GM18502 (cell line): Measurements from ENCODE around the gene LEAP2.
A peak's percentile ranks its signal among the peaks of the same experiment; 100 is the strongest.
"Not testable (repeated sequence)": the region's sequence is repeated elsewhere in the genome, so short reads cannot be mapped to it uniquely, and the experiment has no call there.

Source experiments
- ATAC-seq: cut with Tn5 transposase; IDR thresholded peaks from one replicate; pipeline ENCODE4 v1.9.1; 2021; ENCODE audit warnings: mild to moderate bottlenecking; ENCODE audit not compliant: unreplicated experiment, poor library complexity

Gene LEAP2

DNA sequence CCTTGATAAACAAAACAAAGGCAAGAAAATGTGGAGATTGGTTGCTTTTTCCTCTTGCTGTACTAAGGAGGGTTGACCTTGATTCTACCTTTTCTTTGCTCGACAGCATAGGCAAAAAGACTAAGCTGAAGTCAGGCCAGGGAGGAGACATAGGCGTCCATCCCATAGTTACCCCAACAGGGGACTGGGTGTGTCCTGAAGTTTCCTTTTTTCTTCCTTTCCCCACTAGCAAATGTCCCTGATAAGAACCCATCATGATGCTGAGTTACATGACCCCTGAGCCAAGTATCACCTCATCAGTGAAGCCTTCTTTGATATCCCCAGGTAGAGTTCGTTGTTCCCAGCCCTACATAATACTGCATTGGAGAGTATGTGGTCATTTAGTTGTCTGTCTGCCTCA, 33.2 kb upstream of the LEAP2 start:
- ATAC-seq = no peak

DNA sequence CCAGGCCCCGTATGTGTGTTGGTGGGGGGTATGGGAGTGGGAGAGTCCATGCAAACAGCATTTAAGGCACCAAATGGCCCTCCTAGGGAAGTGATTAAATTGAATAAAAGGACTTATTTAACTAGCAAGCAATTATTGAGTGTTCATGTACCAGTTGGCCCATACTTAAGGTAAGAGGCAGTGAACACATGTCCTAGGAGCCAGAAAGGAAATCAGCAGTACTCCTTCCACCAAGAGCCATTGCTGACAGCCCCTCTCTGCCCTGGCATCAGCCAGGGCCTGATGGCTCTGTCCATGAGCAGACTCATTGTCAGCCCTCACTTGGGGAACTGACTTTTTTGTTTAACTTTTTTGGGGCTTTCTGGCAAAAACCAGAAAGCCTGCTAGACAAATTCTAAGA, 32.6 kb upstream of the LEAP2 start:
- no peak for ATAC-seq

DNA sequence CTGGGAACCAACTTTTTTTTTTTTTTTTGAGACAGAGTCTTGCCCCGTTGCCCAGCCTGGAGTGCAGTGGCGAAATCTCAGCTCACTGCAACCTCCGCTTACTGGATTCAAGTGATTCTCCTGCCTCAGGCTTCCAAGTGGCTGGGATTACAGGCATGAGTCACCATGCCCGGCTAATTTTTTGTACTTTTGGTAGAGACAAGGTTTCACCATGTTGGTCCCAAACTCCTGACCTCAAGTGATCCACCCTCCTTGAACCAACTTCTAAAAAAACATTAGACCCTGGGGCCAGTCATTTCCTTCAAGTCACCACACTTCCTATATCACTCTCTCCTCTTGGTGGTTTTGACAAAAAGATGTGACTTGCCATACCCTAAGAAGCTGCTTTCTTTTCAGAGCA, 32.2 kb upstream of the LEAP2 start:
- ATAC-seq = no peak

DNA sequence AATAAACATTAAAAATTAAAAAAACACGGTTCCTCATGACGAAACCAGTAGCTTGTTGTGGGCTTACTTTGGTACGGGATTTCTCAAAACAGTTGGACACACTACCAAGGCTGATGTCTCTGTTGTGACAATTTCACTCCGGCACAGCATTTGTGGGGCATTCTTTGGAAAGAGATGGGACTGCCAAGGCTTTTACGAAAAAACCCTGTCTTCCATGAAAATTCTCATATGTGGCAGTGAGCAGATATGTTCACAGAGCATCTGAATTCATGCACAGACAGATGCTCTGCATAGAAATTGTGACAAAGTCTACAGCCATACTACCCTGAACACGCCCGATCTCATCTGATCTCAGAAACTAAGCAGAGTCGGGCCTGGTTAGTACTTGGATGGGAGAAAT, 25.2 kb upstream of the LEAP2 start:
- no peak for ATAC-seq

GRCh38 chr5:132849347-132849746, 24.1 kb upstream of the LEAP2 start:
- ATAC-seq = no peak

DNA sequence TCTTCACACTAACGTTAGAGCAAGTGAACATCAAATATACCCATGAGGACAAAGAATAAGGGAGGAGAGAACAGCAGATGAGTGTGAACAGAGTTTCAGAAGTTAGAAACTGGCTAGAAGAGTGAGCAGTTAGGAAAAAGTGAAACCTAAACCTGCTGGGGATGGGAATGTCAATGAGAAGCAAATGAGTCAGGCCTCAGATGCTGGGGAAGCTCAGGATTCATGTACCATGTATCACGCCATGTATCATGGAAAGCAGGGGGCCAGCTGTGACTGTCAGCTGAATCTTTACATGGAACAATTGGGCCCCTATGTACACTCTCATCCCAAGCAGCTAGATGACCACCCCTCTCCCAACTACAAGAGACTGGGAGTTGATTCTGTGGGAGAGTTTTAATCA, 23.4 kb upstream of the LEAP2 start:
- ATAC-seq = no peak

DNA sequence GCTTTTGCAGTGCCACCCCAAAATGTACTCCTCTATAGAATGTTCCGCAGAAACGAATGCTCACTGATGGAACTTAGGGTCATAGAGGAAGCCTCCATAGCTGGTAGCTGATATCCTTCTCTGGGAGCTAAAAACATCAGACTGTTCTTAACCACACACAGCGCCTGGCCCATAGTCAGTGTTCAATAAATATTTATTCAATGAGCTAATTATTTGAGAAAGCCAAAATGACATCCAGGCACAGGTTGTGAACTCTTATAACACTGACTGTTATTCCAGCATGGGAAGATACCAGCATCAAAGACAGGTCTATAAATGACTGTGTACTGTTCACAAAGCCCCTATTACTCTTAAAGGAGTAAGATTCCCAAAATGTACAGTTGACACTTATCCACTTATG, 20.1 kb upstream of the LEAP2 start:
- no peak for ATAC-seq

DNA sequence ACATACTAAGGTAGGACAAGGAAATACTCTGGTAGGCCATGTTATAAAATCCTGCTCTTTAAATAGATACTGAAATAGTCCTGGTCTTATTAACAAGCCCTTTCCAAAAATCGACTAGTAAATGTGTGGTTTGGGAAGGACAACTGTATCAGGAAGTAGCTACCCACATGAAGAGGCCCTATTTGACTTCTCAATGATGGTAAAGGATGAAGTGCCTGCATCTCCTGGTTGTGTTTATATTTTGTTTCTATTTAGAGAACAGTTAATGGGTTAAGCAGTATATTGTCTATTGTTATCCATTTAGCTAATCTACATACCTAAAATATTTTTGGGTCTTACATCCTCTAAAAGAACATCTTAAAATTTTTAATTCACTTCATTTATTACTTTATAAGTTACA, 19.7 kb upstream of the LEAP2 start:
- no peak for ATAC-seq

GRCh38 chr5:132854301-132854700, 19.2 kb upstream of the LEAP2 start:
- ATAC-seq = no peak

- not testable (repeated sequence) for ATAC-seq
Measured at GRCh38 chr5:132854992-132855391, 18.5 kb upstream of the LEAP2 start.

DNA sequence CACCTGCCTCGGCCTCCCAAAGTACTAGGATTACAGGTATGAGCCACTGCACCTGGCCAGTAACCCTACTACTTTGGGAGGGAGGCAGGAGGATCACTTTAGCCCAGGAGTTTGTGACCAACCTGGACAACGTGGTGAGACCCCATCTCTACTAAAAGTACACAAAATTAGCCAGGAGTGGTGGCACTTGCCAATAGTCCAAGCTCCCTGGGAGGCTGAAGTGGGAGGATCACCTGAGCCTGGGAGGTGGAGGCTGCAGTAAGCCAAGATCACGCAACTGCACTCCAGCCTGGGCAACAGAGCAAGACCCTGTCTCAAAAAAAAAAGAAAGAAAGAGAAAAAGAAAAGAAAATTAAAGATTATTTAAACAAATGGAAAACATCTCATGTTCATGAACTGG, 17.5 kb upstream of the LEAP2 start:
- ATAC-seq = no peak

GRCh38 chr5:132859889-132860437, 13.5 kb upstream of the LEAP2 start:
- ATAC-seq = no peak

DNA sequence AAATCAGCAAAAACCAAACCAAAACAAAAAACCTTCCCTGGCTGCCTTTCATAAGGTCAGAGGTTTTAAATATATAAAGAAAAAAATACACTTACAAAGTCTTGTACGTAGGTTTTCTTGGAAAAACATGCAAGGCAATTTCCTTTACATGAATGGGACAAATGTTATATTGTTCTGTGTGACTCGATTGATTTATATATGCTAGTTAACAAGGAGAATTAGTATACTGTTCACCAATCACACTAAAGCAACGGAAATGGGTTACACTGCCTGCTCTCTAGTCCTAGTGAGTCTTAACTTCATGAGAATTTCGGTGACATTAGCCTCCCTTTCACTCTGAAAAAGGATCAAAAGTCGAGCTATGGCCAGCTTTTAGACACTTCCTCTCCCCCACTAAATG, 12.7 kb upstream of the LEAP2 start:
- ATAC-seq = no peak

DNA sequence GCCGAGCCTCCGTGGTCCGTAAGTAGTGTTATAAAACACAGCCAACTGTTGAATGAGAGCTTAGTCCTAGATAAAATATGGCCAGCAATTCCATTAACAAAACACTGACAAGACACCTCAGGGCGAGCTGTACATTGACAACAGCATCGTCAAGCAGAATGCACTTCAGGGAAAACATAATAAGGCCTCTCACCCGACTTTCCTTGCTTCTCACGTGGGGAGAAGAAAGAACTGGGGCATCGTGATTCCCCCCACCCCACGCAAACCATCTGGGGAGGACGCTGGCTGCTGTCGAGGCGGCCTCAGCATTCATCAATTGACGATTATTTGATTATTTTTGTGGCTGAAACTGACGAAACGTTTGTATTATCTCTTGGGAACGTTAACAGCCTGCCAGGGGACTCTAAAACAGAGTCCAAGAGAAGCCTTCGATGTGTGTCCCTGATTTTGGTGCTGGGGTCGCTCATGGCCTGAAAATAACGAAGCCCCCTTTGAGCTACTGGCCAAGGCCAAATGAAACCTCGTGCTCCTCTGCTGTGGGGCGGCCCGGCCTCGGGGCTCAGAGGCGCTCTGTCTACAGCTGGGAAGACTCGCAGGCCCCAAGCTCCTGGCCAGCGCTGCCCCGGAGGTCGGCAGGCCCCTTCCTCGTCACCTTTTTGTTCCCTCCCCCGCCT, 7.7 kb upstream of the LEAP2 start:
- ATAC-seq = peak; percentile 29

DNA sequence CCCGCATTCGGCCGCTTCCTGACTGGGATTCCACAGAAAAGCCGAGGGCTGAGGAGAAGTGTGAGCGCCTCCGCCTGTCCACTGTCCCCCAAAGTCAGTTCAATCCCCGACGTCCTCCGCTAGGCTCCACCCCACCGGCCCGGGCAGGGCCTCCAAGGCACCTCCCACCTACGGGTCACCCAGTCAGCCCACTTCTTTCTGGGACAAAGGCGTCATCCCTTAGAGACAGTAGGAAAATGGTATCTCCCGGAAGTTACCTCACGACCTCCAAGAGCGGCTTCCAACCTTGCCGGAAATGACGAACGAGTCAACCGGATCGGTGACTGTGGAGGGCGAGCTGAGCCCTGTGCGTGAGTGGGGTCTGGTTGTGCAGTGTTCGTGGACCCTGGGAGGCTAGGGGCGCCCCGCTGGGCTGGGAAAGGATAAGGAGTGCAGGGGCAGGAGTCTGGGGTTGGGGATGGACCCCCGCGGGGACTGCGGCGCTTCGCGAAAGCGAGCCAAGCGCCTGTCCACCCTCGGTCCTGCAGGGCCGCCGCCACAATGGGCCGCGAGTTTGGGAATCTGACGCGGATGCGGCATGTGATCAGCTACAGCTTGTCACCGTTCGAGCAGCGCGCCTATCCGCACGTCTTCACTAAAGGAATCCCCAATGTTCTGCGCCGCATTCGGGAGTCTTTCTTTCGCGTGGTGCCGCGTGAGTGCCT, 7.0 kb upstream of the LEAP2 start, which contains the start of the genes GDF9 and UQCRQ:
TSS of gene GDF9 (minus strand) at position 128 of the 704 bp plus-strand sequence. CDS start 1,936 bp downstream, outside the sequence.
TSS of gene UQCRQ (plus strand) at position 301 of the 704 bp plus-strand sequence. CDS start at position 541, 240 bp downstream.
- peak; percentile 97 for ATAC-seq

- ATAC-seq = no peak
Measured at GRCh38 chr5:132867046-132867451, 6.4 kb upstream of the LEAP2 start.

GRCh38 chr5:132868754-132869153, 4.7 kb upstream of the LEAP2 start:
- ATAC-seq = no peak

DNA sequence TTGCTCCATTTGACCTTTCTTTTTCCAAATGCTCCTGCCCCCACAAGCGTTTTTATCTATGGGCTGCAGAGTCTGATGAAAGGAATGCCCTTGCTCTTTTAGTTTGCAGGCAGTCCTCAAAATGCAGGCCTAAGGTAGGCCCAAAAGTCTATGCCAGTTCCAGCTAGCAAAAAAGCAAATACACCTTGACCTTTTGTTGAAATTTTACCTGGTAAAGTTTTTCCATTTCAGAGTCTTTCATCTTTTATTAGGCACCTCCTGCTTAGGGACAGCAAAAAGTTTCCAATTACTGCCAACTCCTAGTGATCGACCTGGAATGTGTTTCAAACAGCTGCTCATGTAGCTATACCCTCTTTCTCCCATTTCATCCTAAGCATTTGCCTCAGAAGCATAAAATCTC, 2.7 kb upstream of the LEAP2 start:
- no peak for ATAC-seq

DNA sequence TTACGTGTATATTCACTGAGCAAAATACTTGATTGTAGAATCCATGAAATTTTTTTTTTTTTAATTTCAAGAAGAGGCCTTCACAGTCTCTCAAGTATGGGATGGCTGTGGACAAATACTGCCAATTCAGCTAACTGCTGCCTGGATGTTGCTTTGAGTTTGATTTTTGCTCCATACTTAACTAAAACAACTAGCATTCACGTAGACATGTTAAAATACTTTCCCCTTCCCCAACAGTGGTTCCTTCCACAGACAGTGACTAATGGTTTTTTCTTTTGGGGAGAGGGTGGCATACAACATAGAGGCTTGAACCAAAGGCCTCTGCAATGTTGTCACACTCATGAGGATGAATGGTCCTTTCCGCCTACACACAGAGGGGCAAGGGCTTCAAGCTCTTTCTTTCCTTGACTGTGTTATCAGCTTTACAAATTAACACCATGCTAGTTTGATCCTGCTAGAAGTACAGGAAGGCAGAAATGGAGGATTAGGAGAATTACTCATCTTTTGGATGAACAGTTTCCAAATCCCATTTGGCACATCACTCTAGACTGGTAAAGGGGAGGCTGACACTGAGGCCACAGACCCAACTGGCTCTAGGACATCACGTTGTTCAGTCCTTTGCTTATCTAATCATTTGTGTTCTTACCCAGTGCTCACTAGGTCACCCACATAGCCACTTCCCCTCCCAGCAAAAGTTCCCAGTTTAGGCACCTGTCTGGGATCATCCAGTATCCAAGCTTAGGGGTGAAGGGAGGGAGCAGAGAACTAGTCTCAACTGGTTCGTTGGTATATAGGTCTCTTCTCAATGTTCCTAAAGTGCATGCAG, 1.8 kb upstream of the LEAP2 start:
- ATAC-seq = no peak

DNA sequence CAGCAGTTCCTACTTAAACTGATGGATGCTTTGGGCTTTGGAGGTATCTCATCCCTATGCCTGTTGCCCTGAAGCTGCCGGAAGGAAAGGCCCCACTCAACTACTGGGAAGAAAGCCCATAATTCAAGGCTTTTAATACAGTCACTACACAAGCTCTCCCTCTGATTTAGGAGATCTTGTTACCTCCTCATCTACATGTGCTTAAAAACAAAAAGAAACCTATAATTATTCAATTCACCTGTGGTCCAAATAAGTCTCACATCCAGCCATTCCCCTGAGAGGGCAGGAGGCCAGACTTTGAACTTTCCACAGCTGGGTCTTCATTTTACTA, 715 bp upstream of the LEAP2 start:
- no peak for ATAC-seq

- no peak for ATAC-seq
Measured at GRCh38 chr5:132873930-132874271, 433 bp downstream of the LEAP2 start.
